Measurements from ENCODE around the gene EFNA1.

The EFNA1 gene

GRCh38 chr1:155080312-155081228 lies 47.1 kb upstream of the EFNA1 start (continued):
- TF ChIP-seq ZNF580 (tag by site-specific recombination; IDR thresholded peaks at IDR 0.05) (peak; percentile 85), ZNF18 (tag by site-specific recombination; IDR thresholded peaks at IDR 0.05) (peak; percentile 18; the same call in 1 of the 2 replicates), HIC1 (tag by site-specific recombination; IDR thresholded peaks at IDR 0.05) (peak; percentile 47; the same call in 1 of the 2 replicates), ZNF248 (tag by site-specific recombination; IDR thresholded peaks at IDR 0.05) (no peak), SP2 (tag by site-specific recombination; IDR thresholded peaks at IDR 0.05) (peak; percentile 82), ZBTB11 (tag by site-specific recombination; conservative IDR thresholded peaks at IDR 0.05; ENCODE audit: low read depth) (peak; percentile 21; the same call in 1 of the 2 replicates), ZNF776 (tag by site-specific recombination; IDR thresholded peaks at IDR 0.05; ENCODE audit: borderline replicate concordance) (no peak), ZNF449 (tag by site-specific recombination; IDR thresholded peaks at IDR 0.05) (no peak), ZSCAN30 (tag by site-specific recombination; IDR thresholded peaks at IDR 0.05) (peak; percentile 80), ZNF221 (tag by site-specific recombination; IDR thresholded peaks at IDR 0.05; ENCODE audit: borderline replicate concordance) (no peak), EGR2 (tag by site-specific recombination; IDR thresholded peaks at IDR 0.05; ENCODE audit: low read depth) (peak; percentile 50; the same call in 1 of the 2 replicates), GLI4 (tag by site-specific recombination; IDR thresholded peaks at IDR 0.05) (no peak), ZBTB6 (tag by site-specific recombination; IDR thresholded peaks at IDR 0.05) (peak; percentile 99), ZNF549 (tag by site-specific recombination; IDR thresholded peaks at IDR 0.05) (no peak), OVOL3 (tag by site-specific recombination; IDR thresholded peaks at IDR 0.05) (no peak), OSR2 (tag by site-specific recombination; IDR thresholded peaks at IDR 0.05) (peak; percentile 71), KLF9 (tag by site-specific recombination; IDR thresholded peaks at IDR 0.05; ENCODE audit: low read depth) (peak; percentile 92)

All from HEK293 (cell line).